ENCODE results near the gene MYO16.
"Not testable (repeated sequence)": the region's sequence is repeated elsewhere in the genome, so short reads cannot be mapped to it uniquely, and the experiment has no call there.

Gene MYO16

DNA sequence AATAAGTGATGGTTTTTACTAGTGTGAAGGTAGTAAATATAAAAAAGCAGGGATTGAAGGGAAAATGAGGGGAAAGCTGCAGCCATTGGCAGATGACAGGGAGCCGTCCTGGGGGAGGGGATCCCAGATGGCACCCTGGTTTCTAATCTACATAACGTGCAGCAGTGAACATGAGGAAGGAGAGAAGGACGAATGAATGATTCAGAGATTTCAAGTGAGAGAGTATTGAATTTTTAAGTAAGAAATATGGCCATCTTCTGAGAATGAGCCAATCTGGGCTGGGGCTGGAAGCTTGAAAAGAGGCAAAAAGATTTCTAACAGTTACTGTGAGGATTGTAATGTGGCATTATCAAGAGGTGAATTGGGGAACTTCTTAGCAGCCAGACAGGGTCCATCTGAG, 414.2 kb downstream of the MYO16 start:
- no peak for DNase-seq (ENCODE audit: low read depth in 2 of 2)

DNA sequence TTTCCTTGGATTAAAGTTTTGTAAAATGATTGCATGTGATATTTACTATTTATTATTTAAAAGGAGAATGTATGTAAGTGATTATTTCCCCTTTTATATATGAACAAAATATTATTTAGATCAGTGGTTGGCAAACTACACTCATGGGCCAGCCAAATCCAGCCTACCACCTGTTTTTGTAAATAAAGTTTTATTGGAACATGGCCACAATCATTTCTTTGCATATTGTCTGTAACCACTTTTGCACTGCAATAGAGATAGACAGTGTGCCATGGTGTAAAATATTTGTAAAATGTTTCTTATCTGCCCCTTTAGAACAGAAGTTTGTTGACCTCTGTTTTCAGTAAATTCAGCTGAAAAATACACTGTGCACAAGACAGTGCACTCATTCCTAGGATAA, 426.4 kb downstream of the MYO16 start:
- DNase-seq (ENCODE audit: low read depth in 2 of 2), result no peak

DNA sequence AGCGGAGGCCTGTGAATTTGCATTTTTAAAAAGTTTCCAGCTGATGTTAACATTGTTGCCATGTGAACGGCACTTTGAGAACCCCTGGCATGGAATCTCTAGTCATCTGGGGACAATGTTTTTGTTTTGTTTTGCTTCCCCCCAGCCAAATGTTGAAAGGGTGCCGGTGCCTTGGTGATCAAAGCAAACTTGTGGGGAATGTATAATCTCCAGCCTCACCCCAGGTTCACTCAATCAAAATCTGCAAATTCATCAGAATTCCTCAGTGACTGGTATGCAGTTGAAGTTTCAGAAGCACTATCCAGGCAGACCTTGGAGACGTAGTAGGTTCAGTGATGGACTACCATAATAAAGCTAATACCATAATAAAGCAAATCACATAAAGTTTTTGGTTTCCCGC, 428.7 kb downstream of the MYO16 start:
- DNase-seq (ENCODE audit: low read depth in 2 of 2), result no peak

DNA sequence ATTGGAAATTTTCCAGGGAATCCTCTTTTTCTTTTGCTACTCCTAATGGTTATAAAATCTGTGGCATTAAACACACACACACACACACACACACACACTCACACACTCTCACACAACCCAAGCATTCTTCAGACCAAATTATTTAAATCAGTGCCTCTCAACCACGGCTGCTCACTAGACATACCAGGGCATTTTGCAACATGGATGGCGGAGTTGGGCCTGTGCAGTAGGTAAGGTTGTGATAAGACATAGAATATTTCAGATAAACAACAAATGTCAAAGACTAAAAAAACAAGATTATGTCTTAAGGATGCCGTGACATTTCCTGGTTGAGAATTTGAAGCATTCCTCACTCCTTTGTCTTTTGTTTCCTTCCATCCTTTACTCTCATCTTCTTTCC, 443.1 kb downstream of the MYO16 start:
- DNase-seq (ENCODE audit: low read depth in 2 of 2), result no peak

DNA sequence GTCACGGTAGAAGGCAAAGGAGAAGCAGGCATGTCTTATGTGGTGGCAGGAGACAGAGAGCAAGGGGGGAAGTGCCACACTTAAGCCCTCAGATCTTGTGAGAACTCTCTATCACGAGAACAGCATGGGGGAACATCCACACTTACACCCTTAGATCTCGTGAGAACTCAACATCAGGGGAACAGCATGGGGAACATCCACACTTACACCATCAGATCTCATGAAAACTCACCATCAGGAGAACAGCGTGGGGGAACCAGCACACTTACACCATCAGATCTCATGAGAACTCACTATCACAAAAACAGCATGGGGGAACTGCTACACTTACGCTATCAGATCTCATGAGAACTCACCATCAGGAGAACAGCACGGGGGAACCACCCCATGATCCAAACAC, 445.0 kb downstream of the MYO16 start:
- DNase-seq (ENCODE audit: low read depth in 2 of 2), result no peak

DNA sequence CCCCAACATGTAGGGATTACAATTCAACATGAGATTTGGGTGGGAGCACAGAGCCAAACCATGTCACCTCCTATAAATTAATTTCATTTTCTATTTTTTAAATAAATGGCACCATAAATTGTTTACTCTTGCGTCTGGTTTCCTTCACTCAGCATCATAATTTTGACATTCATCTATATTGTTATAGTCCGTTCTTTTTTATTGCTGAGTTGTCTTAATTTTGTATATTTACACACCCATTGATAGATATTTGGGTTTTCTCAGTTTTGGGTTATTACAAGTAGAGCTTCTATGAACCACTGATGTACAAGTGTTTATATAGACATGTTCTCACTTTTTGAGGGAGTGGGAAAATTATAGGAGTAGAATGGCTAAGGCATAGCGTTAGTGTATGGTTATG, 445.4 kb downstream of the MYO16 start:
- no peak for DNase-seq (ENCODE audit: low read depth in 2 of 2)

DNA sequence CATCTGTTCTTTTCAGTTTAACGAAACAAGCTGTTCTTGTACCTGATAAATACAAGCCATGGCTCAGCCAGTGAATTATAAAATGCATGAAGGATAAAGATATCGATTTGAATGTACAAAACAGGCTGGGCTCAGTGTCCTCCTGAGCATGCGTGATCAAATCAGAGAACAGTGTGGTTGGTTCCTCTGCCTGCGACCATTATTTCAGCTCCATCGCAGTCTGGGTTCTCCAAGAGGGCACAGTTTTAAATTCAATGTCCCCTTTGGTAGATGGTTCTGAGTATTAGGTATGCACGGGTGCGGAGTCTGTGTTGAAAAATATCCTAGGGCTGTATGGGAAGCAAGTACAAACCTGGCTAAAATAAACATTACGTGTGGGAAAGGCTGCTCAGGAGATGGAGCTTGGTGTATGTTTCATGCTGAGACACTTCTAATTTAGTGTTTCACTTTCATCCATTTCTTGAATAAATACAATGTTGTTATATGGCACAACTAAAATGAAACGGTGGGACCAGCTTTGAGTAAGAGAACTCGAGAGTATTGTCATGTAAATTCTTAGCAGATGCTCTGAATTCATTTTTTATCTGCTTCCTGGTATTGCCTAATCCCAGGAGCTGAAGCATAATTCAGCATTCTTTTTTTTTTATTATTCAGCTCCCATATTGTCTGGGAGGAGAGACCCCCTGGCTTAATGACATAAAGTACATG, 458.7 kb downstream of the MYO16 start:
- DNase-seq (ENCODE audit: low read depth in 2 of 2), result no peak

DNA sequence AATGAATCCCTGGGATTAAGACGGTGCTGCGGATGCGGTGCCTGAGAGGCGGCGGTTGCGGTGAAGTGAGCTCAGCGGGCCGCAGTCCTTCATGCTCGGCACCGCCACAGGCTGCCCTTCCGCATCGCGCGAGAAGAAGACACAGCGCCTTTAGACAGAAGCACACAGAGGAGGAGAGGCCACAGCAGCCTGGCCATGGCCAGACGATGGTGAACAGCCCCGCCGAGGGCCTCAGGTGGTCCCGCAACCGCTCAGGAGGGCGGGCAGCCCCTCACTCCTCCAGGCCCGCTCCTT, 459.2 kb downstream of the MYO16 start:
- DNase-seq (ENCODE audit: low read depth in 2 of 2), result no peak

DNA sequence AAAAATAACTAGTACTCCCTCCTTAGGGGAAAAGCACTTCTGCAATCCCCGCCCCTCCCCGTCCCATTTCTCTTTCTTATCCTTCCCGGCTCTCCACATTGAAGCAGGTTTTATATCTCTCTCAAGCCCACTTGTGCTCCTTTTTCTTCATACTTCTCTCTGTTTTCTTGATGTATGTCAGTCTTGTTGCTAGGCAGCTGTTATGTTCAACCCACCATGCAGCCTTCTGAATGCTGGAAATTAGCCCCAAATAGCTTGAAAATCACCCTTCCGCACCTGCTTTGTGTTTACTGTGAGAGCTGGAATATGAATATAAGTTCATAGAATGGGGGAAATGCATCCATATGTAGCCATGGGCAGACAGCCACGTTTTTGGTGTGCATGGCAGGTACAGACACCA, 461.4 kb downstream of the MYO16 start:
- no peak for DNase-seq (ENCODE audit: low read depth in 2 of 2)

DNA sequence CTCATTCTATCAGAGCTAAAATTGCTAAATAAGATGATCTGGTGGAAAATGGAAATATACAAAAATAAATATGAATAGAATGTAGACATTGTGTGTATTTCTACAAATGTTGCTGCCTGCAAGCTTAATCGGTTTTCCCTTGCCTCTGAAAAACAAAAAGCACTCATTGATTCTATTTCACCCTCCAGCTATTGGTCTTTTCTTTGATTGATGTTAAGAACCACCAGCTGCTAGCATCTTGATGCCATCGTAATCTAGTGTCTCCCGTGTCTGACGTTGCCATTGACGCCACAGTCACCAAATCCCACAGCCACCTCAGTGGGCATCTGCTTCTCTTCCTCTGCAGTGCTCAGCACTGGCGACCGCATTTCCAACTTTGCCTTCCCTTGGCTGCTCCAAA, 461.8 kb downstream of the MYO16 start:
- no peak for DNase-seq (ENCODE audit: low read depth in 2 of 2)

DNA sequence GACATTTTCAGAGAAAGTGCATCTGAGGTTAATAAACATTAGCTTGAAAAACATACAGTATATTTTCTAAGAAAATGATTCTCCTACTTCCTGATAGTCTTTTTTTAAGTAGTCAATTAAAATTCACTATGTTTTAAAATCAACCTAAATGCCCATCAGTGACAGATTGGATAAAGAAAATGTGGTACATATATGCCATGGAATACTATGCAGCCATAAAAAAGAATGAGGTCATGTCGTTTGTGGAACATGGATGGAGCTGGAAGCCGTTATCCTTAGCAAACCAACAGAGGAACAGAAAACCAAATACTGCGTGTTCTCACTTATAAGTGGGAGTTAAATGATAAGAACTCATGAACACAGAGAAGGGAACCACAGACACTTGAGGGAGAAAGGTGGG, 462.8 kb downstream of the MYO16 start:
- DNase-seq (ENCODE audit: low read depth in 2 of 2), result not testable (repeated sequence)

DNA sequence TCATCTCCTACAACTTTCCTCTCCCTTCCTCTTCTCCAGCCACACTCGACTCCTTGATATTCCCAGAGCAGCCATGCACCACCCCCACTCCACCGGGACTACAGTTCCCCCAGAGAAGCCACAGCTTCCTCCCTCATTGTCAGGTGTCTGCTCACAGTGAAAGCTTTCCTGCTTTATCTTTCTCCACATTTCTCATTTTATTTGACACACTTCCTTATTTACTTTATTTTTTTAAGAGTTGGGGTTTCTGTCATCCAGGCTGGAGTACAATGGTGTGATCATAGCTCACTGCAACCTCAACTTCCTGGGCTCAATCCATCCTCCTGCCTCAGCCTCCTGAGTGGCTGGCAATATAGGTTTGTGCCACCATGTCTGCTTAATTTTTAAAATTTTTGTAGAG, 464.6 kb downstream of the MYO16 start:
- DNase-seq (ENCODE audit: low read depth in 2 of 2), result no peak

DNA sequence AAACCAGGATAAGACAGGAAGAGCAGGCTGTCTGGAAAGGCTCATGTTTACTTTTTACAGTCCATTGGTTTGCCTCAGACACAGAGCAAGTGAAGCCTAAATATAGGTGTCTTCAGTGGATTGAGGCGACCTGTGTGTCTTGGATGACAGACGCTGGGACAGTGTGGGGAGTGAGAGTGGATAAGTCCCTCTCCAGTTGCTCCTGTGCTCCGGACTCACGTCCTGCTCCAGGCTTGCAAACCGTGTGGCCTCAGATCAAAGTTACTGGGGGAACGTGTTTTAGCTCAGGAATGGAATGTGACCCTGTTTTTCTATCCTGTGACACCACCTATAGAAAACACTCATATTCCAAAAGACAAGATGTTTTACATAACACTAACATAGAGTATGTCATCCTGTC, 465.7 kb downstream of the MYO16 start:
- DNase-seq (ENCODE audit: low read depth in 2 of 2), result no peak

DNA sequence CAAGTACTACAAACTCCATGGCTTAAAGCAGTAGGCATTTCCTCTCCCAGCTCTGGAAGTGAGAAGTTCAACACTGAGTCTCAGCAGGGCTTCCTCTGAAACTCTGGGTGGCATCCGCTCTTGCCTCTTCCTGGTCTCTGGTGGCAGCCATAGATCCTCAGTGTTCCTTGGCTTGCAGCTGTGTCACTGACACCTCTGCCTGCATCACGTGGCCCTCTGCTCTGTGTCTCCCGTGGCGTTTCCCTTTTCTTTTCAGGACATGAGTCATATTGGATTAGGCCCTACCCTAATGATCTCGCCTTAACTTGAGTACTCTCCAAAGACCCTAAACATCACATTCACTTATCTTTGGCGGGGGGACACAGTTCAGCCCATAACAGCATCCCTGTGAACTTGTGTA, 466.7 kb downstream of the MYO16 start:
- no peak for DNase-seq (ENCODE audit: low read depth in 2 of 2)

DNA sequence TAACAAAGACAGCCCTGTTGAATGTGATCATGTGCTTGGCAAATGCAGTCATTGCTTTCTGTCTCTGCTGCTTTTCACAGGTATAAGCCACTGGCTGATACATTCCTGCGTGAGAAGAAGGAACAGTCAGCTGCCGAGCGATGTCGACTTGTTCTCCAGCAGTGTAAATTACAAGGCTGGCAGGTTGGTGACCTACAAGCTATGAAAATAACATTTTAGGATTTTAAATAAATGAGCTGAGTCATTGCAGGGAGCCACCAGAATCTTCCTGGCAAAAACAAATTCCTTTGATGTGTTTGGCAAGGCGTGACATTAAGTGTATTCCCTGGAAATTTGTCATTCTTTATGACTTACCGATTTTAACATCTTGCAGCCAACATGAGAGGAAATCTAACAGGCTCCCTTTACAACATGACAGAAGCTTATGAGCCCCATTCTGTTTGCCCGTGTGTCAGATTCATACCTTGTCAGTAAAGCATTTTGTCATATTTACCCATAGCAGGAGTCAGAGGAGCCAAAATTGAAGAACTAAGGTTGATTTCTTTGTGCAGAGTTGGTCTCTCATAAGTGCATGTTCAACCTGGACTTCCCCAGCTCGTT, 471.4 kb downstream of the MYO16 start:
- DNase-seq (ENCODE audit: low read depth in 2 of 2), result no peak

DNA sequence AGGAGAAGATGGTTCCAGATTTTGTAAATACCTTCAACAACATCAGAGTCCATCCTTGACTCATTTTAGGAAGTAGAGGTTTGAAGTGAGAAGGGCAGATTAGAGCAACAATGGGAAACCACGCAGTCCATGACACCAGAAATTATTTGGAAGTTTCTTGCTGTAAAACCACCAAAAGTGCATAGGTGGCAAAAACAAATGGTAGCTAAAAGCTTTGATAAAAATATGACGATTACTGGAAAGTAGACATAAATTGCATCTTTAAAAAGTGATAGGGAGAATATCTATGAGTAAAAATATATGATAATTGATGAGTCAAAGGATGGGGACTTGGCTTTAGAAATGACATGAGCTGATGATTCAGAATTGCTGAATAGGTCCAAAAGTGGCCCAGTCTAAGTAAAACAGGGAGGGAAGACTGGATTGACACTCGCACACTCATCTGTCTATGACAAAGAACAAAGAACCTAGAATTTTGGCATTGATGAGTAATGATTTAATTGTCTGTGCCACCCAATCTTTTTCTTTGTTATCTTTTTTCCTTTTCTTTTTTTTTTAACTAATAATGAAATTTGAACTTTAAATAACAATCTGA, 472.2 kb downstream of the MYO16 start:
- DNase-seq (ENCODE audit: low read depth in 2 of 2), result no peak

DNA sequence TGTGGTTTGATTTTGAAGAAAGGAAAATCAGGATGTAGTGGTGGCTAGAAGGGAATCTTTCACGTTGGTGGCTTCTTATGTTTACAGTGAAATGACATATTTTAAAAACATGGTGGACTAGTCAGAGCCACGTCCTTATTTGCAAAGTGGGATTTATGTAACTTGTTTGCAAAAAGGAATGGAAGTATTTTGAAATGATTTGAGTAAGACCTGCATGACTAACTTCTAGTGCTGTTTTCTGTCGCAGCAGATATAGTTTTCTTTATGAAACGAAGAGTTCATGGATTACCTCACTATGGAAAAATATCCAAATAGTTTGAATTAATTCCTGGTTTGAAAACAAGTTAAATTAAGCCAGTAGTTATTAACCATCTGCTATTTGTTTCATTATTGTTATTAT, 476.5 kb downstream of the MYO16 start:
- DNase-seq (ENCODE audit: low read depth in 2 of 2), result no peak

DNA sequence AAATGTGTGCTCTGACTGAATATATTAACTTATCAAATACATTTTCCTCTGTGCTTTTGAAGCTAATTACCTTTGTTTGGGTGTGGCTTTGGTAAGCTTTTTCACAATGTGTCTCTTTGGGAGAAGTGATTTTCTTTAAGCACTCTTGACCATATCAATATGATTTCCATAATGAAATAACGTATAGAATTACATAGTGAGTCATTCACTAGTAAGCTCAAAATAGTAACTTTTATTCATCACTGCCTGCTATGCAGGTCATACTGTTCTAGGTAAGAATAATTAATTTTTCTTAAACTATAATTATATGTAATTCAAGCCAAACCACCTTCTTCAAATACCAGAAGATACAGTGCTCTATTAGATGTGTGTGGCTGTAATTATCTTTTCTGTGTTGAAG, 480.7 kb downstream of the MYO16 start:
- no peak for DNase-seq (ENCODE audit: low read depth in 2 of 2)

DNA sequence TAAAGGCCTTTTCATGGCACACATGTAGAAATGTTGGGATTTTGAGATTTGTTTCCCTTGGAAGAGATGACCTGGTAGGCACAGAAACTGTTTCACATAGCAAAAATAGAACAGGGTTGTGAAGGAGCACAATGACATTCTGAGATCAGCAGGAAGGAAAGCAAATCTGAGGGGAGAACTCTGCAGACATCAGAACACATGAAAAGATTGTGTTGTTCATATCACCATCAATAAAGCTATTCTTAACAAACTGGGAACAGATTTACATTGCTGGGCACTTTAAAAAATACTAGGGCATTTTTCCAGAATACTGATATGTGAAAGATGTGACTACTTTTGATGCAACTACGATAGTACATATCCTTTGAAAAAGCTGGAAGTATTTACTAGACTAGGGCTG, 481.7 kb downstream of the MYO16 start:
- DNase-seq (ENCODE audit: low read depth in 2 of 2), result no peak

DNA sequence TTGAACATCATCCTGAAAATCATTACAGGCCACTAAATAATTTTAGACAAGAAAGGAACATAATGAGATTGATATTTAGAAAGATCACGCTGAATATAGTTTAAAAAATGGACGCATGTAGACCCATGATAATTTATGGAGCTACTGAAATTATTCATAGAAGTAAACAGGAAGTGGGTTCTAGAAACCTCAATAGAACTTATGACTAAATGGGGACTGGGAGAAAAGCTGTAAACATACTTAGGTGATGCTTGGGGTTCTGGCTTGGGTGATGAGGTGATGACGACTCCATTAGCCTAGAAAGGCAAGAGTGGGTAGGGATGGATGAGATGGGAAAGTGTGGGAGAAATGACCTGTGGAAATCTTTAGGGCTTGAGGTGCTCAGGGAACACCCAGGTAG, 484.0 kb downstream of the MYO16 start:
- no peak for DNase-seq (ENCODE audit: low read depth in 2 of 2)

DNA sequence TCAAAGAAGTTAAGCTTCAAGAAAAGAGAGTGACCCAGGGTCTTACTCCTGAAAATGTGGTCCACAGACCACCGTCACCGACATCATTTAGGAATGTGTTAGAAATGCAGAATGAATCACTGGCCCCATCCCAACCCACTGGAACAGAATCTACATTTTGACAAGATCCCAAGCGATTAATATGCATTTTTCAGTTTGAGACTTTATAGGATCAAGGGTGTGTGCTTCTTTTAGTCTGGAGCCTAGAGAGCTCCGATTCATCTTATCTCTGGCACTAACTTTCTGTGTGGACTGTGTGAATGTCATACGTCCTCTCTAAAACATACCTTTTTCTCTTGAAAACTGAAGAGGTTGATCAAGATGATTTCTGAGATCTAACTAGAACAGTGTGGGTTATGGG, 484.8 kb downstream of the MYO16 start:
- no peak for DNase-seq (ENCODE audit: low read depth in 2 of 2)

DNA sequence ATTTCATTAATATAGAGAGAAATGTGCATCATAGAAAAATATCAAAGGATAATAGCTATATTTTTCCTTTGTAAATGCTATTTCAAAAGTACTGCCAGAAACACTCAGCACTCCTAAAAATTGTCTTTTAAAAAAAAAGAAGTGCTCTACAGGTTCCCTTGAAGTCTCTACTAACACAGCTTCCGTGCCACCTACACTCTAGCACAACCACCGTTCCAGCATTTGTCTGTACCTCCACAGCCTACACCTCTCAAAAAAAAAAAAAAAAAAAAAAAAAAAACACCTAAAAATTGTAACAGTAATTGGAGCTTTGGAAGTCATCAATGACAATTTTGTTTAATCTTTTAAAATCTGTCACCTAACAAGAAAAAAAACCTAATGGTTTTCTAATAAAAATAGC, 485.6 kb downstream of the MYO16 start:
- no peak for DNase-seq (ENCODE audit: low read depth in 2 of 2)

DNA sequence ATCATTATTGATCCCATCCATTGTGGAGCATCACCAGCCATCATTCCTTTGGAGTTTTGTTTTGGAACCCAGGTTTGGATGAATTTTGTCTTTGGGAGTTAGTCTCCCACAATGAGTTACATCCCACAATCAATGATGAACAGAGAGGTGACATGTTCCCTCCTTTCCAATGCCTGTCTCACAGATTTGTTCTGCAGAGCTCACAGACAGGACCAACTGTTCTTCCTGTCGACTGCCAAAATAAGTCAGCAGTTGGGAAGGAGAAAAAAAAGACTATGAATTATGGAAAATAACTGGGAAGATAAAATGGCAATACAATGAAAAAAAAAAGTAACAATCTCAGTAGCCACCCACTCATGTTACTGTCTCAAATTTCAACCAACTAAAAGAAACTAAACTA, 489.1 kb downstream of the MYO16 start:
- DNase-seq (ENCODE audit: low read depth in 2 of 2), result no peak

DNA sequence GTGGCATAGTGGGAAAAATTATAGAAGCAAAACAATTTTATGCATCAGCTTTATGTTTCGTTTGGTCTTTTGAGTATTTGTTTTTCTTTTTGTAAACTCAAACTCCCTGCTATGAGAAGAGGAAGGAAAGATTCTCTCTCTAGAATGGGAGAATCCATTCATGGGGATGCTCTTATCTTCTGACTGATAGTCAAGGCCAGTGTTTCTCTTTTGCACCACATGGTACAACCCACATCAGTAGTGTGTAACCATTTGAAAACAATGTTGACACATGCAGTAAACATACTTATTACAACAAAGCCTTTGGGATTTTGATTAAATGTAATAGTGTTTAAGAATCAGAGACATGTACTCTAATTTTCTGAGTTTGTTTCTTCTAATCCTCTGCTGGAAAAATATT, 490.5 kb downstream of the MYO16 start:
- no peak for DNase-seq (ENCODE audit: low read depth in 2 of 2)

Data from stimulated activated CD4-positive, alpha-beta T cell treated with anti-CD3 and anti-CD28 coated beads, Interleukin-15, amount 100 ng/mL, for 48 hours (primary cell).